ENCODE data around the gene NBEAL2.
"Not testable (repeated sequence)": the region's sequence is repeated elsewhere in the genome, so short reads cannot be mapped to it uniquely, and the experiment has no call there.

The NBEAL2 gene

GRCh38 chr3:46955157-46955556, 24.3 kb upstream of the NBEAL2 start:
- Histone ChIP-seq H3K27ac (ENCODE audit: low read length) (no peak overlapping the region), H3K4me1 (ENCODE audit: control insufficient read depth, insufficient read depth, low read length) (peaks cover 50% of the 10 kb centered on the region)

GRCh38 chr3:46955801-46956259, 23.6 kb upstream of the NBEAL2 start:
- Histone ChIP-seq H3K27ac (ENCODE audit: low read length) (no peak overlapping the region), H3K4me3 (ENCODE audit: low read length in 2 of 2) (no peak overlapping the region), H3K36me3 (ENCODE audit: control insufficient read depth in 2 of 2, insufficient read depth in 2 of 2, low read length in 2 of 2) (peaks cover 0 to 2% of the 10 kb centered on the region in 2 donors), H3K9me3 (ENCODE audit: control insufficient read depth in 2 of 2, low read length in 2 of 2) (no peaks in the 10 kb centered on the region), H3K9ac (ENCODE audit: low read length in 2 of 2) (no peak overlapping the region), H3K27me3 (ENCODE audit: control insufficient read depth in 1 of 2, insufficient read depth in 2 of 2, low read length in 2 of 2) (no peaks in the 10 kb centered on the region), H3K4me1 (ENCODE audit: control insufficient read depth, insufficient read depth, low read length) (peaks cover 57% of the 10 kb centered on the region)

More at GRCh38 chr3:46955157-46955556, 24.3 kb upstream of the NBEAL2 start:
- peaks cover 0 to 2% of the 10 kb centered on the region in 2 donors for H3K36me3 ChIP-seq (ENCODE audit: control insufficient read depth in 2 of 2, insufficient read depth in 2 of 2, low read length in 2 of 2)
- H3K9ac ChIP-seq (ENCODE audit: low read length in 2 of 2), result no peak overlapping the region
- no peaks in the 10 kb centered on the region for H3K27me3 ChIP-seq (ENCODE audit: control insufficient read depth in 1 of 2, insufficient read depth in 2 of 2, low read length in 2 of 2)
- H3K4me3 ChIP-seq (ENCODE audit: low read length in 2 of 2), result no peak overlapping the region
- no peaks in the 10 kb centered on the region for H3K9me3 ChIP-seq (ENCODE audit: control insufficient read depth in 2 of 2, low read length in 2 of 2)

- Histone ChIP-seq H3K4me3 (ENCODE audit: low read length in 2 of 2) (no peak overlapping the region), H3K4me1 (ENCODE audit: control insufficient read depth, insufficient read depth, low read length) (peaks cover 65% of the 10 kb centered on the region), H3K27me3 (ENCODE audit: control insufficient read depth in 1 of 2, insufficient read depth in 2 of 2, low read length in 2 of 2) (no peaks in the 10 kb centered on the region), H3K27ac (ENCODE audit: low read length) (no peak overlapping the region), H3K9ac (ENCODE audit: low read length in 2 of 2) (no peak overlapping the region), H3K36me3 (ENCODE audit: control insufficient read depth in 2 of 2, insufficient read depth in 2 of 2, low read length in 2 of 2) (peaks cover 0 to 2% of the 10 kb centered on the region in 2 donors), H3K9me3 (ENCODE audit: control insufficient read depth in 2 of 2, low read length in 2 of 2) (no peaks in the 10 kb centered on the region)
Measured at GRCh38 chr3:46957092-46957820, 22.2 kb upstream of the NBEAL2 start.

DNA sequence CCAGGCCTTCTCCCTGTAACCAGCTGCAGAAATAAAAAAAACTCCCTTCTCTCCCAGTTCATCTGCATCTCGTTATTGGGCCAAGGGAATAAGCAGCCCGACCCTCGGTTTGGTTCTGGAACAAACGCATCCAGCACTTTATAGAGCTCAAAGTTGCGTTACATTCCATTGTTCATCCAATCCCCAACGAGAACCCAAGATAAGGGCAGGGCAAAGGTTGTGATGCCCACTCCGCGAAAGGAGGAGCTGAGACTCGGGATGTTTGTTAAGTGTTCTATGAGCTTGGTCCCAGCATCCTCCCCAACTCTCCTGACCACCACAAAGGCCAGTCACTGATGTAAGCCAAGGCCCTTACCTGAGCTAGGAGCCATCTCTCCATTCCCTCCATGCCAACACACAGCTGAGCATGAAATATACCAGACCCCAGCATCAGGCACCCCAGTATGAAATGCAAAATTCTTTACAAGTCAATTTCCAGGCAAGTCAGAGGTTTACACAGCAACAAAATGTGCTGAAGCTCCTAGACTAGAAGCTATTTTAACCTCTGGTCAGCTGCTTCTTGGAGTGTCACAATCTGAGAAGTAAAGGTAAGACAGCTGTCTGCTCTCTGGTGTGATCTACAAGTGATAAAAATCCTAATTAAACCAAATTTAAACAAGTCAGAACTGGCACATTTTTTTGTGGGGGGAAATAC, 20.9 kb upstream of the NBEAL2 start:
- Histone ChIP-seq H3K4me1 (ENCODE audit: control insufficient read depth, insufficient read depth, low read length) (peaks cover 58% of the 10 kb centered on the region), H3K27me3 (ENCODE audit: control insufficient read depth in 1 of 2, insufficient read depth in 2 of 2, low read length in 2 of 2) (no peaks in the 10 kb centered on the region), H3K9ac (ENCODE audit: low read length in 2 of 2) (peak overlapping the region in 1 of 2 donors; percentile 36), H3K36me3 (ENCODE audit: control insufficient read depth in 2 of 2, insufficient read depth in 2 of 2, low read length in 2 of 2) (peaks cover 0 to 2% of the 10 kb centered on the region in 2 donors), H3K27ac (ENCODE audit: low read length) (peak overlapping the region; percentile 77), H3K9me3 (ENCODE audit: control insufficient read depth in 2 of 2, low read length in 2 of 2) (no peaks in the 10 kb centered on the region), H3K4me3 (ENCODE audit: low read length in 2 of 2) (no peak overlapping the region)

DNA sequence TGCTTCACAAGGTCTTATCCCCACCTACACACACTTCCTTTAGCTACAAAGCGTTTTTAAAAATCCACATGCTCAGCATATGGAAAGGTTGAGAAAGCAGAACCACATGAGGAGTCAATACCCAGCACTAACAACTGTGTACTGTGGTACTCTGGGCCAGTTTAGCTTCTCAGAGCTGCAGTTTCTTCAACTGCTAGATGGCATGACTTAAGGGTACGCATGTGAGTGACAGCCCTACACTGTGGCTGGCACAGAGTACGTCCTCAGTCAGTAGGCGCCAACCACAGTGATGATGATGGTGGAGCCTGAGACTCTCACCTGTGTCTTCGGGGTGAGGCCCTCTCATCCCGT, 20.3 kb upstream of the NBEAL2 start:
- Histone ChIP-seq H3K4me3 (ENCODE audit: low read length in 2 of 2) (peak overlapping the region in 1 of 2 donors; percentile 40), H3K27ac (ENCODE audit: low read length) (peak overlapping the region; percentile 77), H3K9ac (ENCODE audit: low read length in 2 of 2) (peak overlapping the region; percentile 35 to 36), H3K27me3 (ENCODE audit: control insufficient read depth in 1 of 2, insufficient read depth in 2 of 2, low read length in 2 of 2) (no peaks in the 10 kb centered on the region), H3K4me1 (ENCODE audit: control insufficient read depth, insufficient read depth, low read length) (peaks cover 52% of the 10 kb centered on the region), H3K9me3 (ENCODE audit: control insufficient read depth in 2 of 2, low read length in 2 of 2) (no peaks in the 10 kb centered on the region), H3K36me3 (ENCODE audit: control insufficient read depth in 2 of 2, insufficient read depth in 2 of 2, low read length in 2 of 2) (peaks cover 0 to 2% of the 10 kb centered on the region in 2 donors)

DNA sequence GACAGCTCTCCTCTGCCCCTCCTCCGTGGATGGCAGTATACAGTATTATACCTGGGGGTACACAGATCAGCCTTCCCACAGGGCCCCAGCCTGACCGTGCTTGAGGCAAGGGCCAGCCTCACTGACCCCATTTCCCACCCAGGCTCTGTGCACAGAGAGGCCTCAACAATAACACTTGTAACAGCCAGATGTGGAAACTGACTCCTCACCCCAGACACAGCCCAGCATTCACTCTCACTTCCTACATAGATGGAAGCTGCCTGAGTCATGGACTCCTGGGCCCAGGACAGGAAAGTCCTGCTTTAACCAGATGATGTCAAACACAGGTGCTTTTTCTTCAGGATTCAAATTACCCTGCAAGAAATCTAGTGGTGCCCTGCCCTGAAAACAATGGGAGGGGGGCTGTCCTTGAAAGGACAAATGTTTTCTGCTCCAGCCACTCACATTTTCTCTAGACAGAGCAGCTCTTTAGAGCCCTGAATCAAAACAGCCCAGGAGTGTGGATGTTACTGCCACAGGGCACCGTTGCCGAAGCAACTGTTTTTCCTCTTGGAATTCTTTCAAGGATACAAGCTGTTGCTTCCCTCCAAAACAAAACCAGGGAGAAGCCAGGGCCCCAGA, 19.3 kb upstream of the NBEAL2 start:
- Histone ChIP-seq H3K9me3 (ENCODE audit: control insufficient read depth in 2 of 2, low read length in 2 of 2) (no peaks in the 10 kb centered on the region), H3K9ac (ENCODE audit: low read length in 2 of 2) (peak overlapping the region; percentile 39 to 60), H3K27me3 (ENCODE audit: control insufficient read depth in 1 of 2, insufficient read depth in 2 of 2, low read length in 2 of 2) (no peaks in the 10 kb centered on the region), H3K36me3 (ENCODE audit: control insufficient read depth in 2 of 2, insufficient read depth in 2 of 2, low read length in 2 of 2) (peaks cover 0 to 3% of the 10 kb centered on the region in 2 donors), H3K4me3 (ENCODE audit: low read length in 2 of 2) (peak overlapping the region; percentile 10 to 41), H3K27ac (ENCODE audit: low read length) (peak overlapping the region; percentile 77), H3K4me1 (ENCODE audit: control insufficient read depth, insufficient read depth, low read length) (peaks cover 46% of the 10 kb centered on the region)

DNA sequence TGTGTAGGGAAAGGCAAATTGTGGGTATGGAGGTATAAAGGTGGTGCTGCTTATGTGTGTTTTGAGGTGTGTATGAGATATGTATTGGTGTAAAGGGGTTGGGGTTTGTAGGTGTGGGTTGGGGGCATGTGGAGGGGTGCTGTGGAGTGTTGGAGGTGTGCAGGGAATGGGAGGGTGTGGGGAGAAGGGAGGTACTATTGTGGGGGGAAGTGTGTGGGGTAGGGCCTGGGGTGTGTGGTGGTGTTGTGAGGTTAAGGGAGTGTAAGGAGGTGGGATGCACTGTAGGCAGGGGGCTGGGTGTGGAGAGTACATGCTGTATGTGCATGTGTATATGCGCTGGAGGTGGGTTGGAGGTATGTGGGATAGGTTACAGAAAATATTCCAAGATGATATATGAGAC, 18.6 kb upstream of the NBEAL2 start:
- Histone ChIP-seq H3K4me3 (ENCODE audit: low read length in 2 of 2) (peak overlapping the region in 1 of 2 donors; percentile 41), H3K27me3 (ENCODE audit: control insufficient read depth in 1 of 2, insufficient read depth in 2 of 2, low read length in 2 of 2) (no peaks in the 10 kb centered on the region), H3K9me3 (ENCODE audit: control insufficient read depth in 2 of 2, low read length in 2 of 2) (no peaks in the 10 kb centered on the region), H3K4me1 (ENCODE audit: control insufficient read depth, insufficient read depth, low read length) (peaks cover 44% of the 10 kb centered on the region), H3K36me3 (ENCODE audit: control insufficient read depth in 2 of 2, insufficient read depth in 2 of 2, low read length in 2 of 2) (peaks cover 0 to 10% of the 10 kb centered on the region in 2 donors), H3K27ac (ENCODE audit: low read length) (peak overlapping the region; percentile 77), H3K9ac (ENCODE audit: low read length in 2 of 2) (peak overlapping the region; percentile 39 to 60)

DNA sequence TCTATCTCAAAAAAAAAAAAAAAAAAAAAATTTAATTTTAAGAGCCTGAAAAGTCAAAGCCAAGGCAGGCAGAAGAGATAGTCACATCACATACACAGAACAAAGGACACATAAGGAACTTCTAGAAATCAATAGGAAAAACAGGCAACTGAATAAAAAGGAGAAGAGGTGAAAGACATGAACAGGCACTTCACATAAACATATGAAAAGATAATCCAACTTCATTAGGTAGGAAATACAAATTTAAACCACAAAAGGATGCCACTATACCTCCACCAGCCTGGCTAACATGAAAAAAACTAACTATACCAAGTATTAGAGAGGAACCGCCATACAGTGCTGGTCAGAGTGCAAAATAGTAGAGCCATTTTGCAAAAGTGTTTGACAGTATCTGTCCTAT, 17.0 kb upstream of the NBEAL2 start:
- Histone ChIP-seq H3K9ac (ENCODE audit: low read length in 2 of 2) (no peak overlapping the region), H3K27ac (ENCODE audit: low read length) (no peak overlapping the region), H3K36me3 (ENCODE audit: control insufficient read depth in 2 of 2, insufficient read depth in 2 of 2, low read length in 2 of 2) (peaks cover 0 to 10% of the 10 kb centered on the region in 2 donors), H3K4me1 (ENCODE audit: control insufficient read depth, insufficient read depth, low read length) (peaks cover 48% of the 10 kb centered on the region), H3K4me3 (ENCODE audit: low read length in 2 of 2) (no peak overlapping the region), H3K27me3 (ENCODE audit: control insufficient read depth in 1 of 2, insufficient read depth in 2 of 2, low read length in 2 of 2) (no peaks in the 10 kb centered on the region), H3K9me3 (ENCODE audit: control insufficient read depth in 2 of 2, low read length in 2 of 2) (no peaks in the 10 kb centered on the region)

DNA sequence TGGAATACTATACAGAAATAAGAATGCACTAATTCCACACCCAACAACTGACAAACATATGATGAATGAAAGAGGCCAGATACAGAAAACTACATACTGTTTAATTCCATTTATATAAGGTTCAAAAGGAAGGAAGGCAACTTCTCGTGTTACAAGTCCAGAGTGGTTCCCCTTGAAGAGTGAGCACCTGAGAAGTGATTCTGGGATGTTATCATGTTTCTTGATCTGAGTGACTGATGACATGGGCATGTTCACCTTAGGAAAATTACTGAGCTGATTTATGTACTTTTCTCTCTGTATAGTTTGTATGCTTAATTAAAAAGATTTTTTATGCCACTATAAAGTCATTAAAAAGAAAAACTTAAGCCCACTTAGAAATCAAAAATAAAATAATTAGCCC, 16.5 kb upstream of the NBEAL2 start:
- Histone ChIP-seq H3K9me3 (ENCODE audit: control insufficient read depth in 2 of 2, low read length in 2 of 2) (no peaks in the 10 kb centered on the region), H3K4me3 (ENCODE audit: low read length in 2 of 2) (no peak overlapping the region), H3K4me1 (ENCODE audit: control insufficient read depth, insufficient read depth, low read length) (peaks cover 54% of the 10 kb centered on the region), H3K36me3 (ENCODE audit: control insufficient read depth in 2 of 2, insufficient read depth in 2 of 2, low read length in 2 of 2) (peaks cover 0 to 10% of the 10 kb centered on the region in 2 donors), H3K9ac (ENCODE audit: low read length in 2 of 2) (no peak overlapping the region), H3K27ac (ENCODE audit: low read length) (no peak overlapping the region), H3K27me3 (ENCODE audit: control insufficient read depth in 1 of 2, insufficient read depth in 2 of 2, low read length in 2 of 2) (no peaks in the 10 kb centered on the region)

- H3K27me3 ChIP-seq (ENCODE audit: control insufficient read depth in 1 of 2, insufficient read depth in 2 of 2, low read length in 2 of 2); H3K27ac ChIP-seq (ENCODE audit: low read length): not testable (repeated sequence)
Measured at GRCh38 chr3:46964038-46964590, 15.4 kb upstream of the NBEAL2 start.

More at GRCh38 chr3:46964038-46964590, 15.4 kb upstream of the NBEAL2 start:
- H3K36me3 ChIP-seq (ENCODE audit: control insufficient read depth in 2 of 2, insufficient read depth in 2 of 2, low read length in 2 of 2); H3K9me3 ChIP-seq (ENCODE audit: control insufficient read depth in 2 of 2, low read length in 2 of 2); H3K9ac ChIP-seq (ENCODE audit: low read length in 2 of 2); H3K4me3 ChIP-seq (ENCODE audit: low read length in 2 of 2): not testable (repeated sequence)
- H3K4me1 ChIP-seq (ENCODE audit: control insufficient read depth, insufficient read depth, low read length), result peaks cover 55% of the 10 kb centered on the region
